Upper lobe of left lung (tissue), 4 donors: ENCODE data around the gene RANGRF.

Experiments
- POLR2A ChIP-seq, 4 donors: fragments of 450-650 bp; IDR thresholded peaks; one replicate each; pipeline ENCODE4 v1.5.1; 2016 to 2017; ENCODE audit warnings: antibody characterized with exemption in 4 of 4, mild to moderate bottlenecking in 2 of 4
- TF ChIP-seq, protein P1 (sequence below), 6 experiments: fragments of 450-650 bp in 4 of 6; fragments of 200-600 bp in 2 of 6; sonication (generic) in 2 of 6; IDR thresholded peaks; one replicate each; pipeline ENCODE4 v1.5.1; 2016 to 2019; ENCODE audit warnings: antibody characterized with exemption in 6 of 6

DNA sequence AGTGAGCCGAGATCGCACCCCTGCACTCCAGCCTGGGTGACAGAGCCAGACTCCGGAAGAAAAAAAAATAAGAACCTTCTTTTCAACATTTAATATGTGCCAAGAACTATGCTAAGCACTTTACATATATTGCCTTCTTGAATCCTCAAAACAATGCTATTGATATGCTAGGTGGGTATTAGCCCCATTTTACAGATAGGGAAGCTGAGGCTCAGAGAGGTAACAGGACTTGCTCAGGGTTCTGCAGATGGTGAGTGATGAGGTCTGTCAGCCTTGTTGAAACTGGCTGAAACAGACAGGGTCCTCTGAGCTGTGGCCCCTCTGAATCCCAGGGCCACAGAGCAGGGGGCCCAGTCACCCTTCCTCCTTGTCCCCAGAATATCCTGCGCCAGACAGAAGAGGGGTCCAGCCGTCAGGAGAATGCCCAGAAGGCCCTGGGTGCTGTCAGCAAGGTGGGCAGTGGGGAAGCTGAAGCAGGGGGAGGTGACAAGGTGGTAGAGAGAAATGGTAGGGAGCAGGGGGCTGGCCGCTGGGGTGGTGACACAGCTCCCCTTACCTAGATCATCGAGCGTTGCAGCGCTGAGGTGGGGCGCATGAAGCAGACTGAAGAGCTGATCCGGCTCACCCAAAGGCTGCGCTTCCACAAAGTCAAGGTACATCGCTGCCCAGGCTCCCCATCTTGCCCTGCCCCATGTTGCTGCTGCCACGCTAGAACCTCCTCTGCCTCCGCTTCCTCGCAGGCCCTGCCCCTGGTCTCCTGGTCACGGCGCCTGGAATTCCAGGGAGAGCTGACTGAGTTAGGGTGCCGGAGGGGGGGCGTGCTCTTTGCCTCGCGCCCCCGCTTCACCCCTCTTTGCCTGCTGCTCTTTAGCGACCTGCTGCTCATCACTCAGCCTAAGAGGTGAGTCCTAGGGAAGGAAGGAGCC, 29.8 kb downstream of the RANGRF start:
- TF ChIP-seq POLR2A (IDR thresholded peaks at IDR 0.05), result no peak
- TF ChIP-seq, protein P1, sequence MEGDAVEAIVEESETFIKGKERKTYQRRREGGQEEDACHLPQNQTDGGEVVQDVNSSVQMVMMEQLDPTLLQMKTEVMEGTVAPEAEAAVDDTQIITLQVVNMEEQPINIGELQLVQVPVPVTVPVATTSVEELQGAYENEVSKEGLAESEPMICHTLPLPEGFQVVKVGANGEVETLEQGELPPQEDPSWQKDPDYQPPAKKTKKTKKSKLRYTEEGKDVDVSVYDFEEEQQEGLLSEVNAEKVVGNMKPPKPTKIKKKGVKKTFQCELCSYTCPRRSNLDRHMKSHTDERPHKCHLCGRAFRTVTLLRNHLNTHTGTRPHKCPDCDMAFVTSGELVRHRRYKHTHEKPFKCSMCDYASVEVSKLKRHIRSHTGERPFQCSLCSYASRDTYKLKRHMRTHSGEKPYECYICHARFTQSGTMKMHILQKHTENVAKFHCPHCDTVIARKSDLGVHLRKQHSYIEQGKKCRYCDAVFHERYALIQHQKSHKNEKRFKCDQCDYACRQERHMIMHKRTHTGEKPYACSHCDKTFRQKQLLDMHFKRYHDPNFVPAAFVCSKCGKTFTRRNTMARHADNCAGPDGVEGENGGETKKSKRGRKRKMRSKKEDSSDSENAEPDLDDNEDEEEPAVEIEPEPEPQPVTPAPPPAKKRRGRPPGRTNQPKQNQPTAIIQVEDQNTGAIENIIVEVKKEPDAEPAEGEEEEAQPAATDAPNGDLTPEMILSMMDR (IDR thresholded peaks at IDR 0.05), result no peak
